ENCODE results near the gene PTPRK.

GRCh38 chr6:128357392-128358130 lies 162.8 kb downstream of the PTPRK start:
- no peak for TF ChIP-seq CTCF (IDR thresholded peaks at IDR 0.05; ENCODE audit: low read depth, low read length)
- TF ChIP-seq EZH2phosphoT487 (IDR thresholded peaks at IDR 0.05; ENCODE audit: low read depth), result no peak

Data from OCI-LY3 (cell line).